Measurements from ENCODE around the gene TAS2R60.
"Not testable (repeated sequence)": the region's sequence is repeated elsewhere in the genome, so short reads cannot be mapped to it uniquely, and the experiment has no call there.

The TAS2R60 gene

DNA sequence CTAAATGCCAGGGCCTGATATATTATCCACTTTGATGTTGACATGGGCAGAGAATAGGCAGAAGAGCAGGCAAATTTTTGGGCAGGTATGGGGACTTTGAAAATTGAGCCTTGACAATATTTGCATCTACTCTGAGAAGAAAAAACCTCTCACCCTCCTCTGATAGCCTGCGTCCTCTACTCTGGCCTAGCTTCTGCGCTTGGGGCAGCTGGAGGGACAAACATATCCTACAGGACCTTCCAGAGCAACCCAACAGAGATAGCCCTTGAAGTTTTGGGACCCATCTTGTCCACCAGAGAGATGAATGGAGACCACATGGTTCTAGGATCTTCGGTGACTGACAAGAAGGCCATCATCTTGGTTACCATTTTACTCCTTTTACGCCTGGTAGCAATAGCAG, at the start of gene TAS2R60:
Gene TAS2R60 (plus strand): TSS at position 301 of the 400 bp plus-strand sequence. CDS start 0 bp downstream, at position 301.
- no peak for DNase-seq

DNA sequence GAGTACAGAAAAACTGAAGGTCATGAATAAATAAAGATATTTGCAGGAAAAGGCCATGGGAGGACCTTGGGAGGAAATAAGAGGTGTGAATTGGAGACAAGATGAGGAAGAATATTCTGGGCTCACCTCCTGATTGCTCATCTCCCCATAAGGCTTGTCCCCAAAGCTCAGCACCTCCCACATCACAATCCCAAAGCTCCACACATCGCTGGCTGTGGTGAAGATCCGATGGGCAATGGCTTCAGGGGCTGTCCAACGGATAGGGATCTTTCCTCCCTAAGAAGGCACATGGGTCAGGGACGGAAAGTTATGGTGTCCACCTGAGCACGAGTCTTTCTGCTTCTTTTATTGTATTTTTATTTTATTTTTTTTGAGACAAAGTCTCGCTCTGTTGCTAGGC, 49.2 kb upstream of the TAS2R60 start:
- no peak for DNase-seq

GRCh38 chr7:143394777-143395176, 48.5 kb upstream of the TAS2R60 start:
- DNase-seq: no peak

- no peak for DNase-seq
Observed at GRCh38 chr7:143395187-143396149, 47.8 kb upstream of the TAS2R60 start.

DNA sequence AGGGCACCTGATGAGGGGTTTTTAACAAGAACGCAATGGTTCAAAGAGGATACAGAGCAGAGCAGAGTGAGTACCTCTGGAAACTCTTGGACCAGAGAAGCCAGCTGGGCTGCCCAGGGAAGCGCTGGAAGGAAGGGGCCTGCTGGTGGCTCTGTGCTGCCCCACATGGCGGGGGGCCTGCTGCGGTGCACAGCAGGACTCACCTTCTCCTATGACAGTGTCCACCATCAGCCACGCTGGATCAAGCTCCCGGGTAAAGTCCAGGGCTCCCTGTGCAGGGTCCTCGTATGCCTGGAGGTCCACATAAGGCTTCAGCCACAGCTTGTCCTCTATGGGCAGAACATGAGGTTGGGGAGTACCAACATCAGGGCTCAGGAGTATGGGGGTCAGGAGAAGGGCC, 47.1 kb upstream of the TAS2R60 start:
- no peak for DNase-seq

DNA sequence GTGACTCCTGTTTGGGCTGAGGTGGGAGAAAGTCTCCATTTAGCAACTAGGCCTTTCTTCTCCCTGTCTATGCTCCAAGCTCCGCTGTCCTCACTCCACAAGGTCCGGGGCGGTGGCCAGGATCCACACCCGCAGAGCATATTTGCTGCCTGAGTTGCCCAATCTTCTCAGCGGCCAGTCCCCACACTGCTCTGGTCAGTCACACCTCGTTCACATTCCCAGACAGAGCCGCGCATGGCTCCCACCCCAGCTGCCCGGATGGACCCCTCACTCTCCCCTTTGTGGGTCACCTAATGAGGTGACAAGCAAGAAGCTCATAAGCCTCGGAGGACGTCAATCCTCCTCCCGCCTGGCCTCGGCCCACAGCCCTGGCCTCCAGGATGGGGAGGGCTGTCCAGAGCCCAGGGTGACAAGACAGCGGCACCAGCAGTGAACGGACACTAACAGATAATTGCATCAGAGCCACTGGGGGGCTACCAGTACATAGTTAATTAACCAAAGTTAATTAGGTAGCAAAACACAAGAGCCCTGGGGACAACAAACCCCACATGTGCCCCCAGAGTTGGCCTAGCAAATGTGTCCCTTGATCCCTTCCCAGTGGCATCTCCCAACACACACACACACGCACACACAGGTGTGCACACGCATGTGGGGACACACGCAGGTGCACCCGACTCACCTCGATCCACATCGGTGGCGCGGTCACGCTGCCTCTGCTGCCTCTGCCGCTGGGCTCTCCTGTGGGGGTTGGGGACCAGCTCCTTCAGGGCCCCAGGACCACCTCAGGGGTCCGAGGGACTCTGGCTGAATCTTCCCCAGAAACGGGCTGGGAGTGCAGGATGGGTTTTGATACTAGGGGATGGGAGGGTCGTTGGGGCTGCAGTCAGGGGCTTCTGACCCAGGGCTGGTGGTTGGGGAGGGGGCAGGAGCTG, 46.4 kb upstream of the TAS2R60 start:
- DNase-seq: no peak

DNA sequence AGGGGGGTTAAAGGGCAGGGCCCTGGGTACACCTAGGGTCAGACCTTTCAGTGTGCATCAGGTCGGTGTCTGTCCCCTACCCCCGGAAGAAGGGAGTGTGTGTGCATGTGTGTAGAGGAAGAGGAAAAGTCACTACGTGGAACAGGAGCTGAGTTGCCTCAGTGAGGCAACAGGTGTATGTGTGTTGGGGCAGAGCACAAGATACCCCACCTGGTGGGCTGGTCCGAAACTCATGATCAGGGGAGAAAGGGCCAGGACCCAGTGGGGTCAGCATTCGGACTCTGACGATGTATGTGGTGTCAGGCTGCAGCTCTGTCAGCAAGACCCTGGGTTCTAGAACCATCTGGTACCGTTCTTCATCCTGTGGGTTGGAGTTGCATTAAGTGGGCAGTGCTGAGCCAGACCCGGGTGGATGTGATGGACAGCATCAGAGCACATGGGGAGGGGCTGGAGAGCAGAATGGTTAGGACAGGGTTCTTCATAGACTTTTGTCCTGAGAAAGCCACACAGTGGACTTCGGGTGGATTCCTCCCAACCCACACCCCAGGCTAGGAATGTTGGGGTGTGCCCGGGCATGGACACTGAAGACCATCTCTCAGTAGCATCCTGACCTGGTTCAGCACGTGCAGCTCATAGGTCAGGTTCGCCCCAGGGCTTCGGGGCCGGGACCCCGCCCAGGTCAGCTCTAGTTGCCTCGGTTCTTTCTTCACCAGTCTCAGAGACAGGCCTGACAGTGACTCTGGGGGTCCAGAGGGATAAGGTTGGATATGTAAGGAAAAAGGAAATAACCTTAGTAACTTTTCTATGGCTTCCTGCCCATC, 45.3 kb upstream of the TAS2R60 start:
- no peak for DNase-seq

DNA sequence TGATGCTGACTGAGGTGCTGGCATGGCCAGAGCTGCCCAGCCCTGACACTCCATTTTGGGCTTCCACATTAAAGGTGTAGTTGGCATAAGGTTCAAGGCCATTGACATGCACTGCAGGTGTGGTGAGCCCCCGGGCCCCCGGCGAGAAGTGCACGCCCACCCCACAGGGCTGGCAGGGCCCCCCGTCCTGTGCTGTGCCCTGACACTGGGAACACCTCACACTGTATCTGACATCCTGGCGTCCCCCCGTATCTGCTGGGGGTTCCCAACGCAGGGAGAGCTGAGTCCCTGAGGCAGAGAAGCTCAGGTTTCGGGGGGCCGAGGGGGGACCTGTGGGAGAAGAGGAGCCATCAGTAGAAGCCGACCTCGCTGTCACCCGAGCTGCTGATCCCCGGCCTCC, 44.6 kb upstream of the TAS2R60 start:
- no peak for DNase-seq

GRCh38 chr7:143399151-143399550, 44.1 kb upstream of the TAS2R60 start:
- no peak for DNase-seq

DNA sequence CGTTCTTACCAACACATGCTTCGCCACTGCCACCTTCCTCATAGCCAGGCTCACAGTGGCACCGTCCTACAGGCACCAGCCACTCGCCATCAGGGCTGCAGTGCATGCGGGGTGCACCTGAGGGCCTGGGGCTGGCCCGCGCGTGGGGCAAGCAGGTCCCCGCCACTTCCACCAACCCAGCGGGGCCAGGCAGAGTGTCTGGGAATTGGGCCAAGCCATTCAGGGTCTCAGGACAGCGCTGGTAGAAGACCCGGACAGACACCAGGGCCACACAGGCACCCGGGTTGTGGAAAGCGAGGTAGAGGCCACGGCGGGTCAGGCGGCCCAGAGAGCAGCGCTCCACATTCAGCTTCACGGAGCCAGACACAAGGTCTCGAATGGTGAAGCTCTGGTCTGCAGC, 43.6 kb upstream of the TAS2R60 start:
- DNase-seq: no peak

- DNase-seq: no peak
Observed at GRCh38 chr7:143401265-143401664, 42.0 kb upstream of the TAS2R60 start.

GRCh38 chr7:143402233-143402632, 41.0 kb upstream of the TAS2R60 start:
- not testable (repeated sequence) for DNase-seq

DNA sequence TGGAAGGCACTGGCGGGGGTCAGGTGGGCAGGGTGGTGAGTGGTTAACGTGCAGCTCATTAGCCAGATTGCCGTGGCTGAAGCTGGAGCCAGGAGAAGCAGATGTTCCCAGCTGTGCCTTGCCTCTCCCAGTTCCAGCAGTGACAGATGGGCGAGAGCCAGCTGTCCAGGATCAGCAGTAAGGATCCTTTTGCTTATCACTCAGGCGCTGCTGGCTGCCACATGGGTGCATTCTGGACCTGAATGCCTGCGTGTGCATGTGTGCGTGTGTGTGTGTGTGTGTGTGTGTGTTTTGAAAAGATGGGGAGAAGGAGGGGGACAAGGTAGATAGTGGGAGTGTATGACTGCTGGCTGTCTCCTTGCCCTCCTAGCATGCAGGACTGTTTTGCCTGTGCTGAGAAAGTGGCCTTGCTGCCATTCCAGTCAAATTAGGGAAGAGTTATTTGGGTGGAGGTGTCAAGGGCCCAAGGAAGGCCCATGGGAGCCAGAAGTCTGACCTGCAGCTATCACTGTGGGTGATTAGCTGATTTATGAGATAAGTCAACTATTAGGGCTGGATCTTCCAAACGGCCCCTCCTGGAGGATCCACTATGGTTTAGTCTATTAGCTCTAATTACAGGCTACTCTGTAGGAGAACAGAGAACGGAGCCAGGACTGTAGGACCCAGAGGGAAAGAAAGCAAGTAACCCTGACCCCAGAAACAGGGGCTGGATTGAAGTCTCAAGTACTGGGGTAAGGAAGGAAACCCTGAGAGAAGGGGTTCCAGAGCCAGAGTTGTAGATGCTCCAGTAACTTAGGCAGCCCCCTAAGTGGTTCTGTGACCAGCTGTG, 37.9 kb upstream of the TAS2R60 start:
- no peak for DNase-seq

DNA sequence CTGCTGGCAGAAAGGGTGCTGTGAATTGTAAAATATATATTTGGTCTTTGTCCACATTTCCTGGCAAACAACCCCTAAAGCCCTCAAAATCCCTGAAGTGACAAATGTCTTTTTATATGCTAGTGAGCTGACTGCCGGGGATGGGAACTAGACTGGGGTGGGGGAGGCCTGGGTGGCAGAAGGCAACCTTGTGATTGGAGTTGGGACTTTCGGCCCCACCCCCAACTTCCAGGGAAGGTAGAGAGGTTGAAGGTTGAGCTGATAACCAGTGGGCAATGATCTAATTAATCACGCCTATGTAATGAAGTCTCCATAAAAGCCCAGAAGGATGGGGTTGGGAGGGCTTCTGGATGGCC, 37.3 kb upstream of the TAS2R60 start:
- DNase-seq: no peak

- no peak for DNase-seq
Observed at GRCh38 chr7:143407287-143408251, 35.7 kb upstream of the TAS2R60 start.

- DNase-seq: no peak
Observed at GRCh38 chr7:143408252-143408685, 35.0 kb upstream of the TAS2R60 start.

GRCh38 chr7:143408686-143409561, 34.3 kb upstream of the TAS2R60 start, which contains the start of gene EPHA1:
TSS of gene EPHA1 (minus strand) at chr7:143408856. CDS start at chr7:143408805, 51 bp downstream.
- DNase-seq: peak; percentile 45

DNA sequence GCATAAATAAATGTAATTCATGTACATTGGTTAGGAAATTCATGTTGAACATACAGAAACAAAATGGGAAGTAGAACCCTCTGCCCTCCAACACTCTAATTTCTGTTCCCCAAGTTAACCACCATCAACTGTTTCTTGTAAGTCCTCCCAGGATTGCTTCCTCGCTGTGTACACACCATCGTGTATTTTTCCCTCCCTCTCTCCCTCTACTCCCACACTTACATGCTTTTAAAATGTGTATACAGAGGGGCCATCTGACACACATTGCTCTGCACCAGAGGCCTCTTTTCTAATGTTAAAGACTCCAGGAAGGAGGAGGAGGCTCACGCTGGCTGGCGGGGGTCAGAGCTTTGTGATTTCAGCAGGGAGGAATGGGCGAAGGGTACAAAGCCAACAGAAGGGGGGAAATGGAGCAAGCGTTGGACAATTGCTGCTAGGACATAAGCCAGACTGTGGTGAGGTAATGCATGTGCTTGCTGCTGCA, 32.7 kb upstream of the TAS2R60 start:
- DNase-seq: no peak
